GM12891 (cell line): ENCODE data around the gene IFT57.
A peak's percentile ranks its signal among the peaks of the same experiment; 100 is the strongest.

ENCODE experiments used
- POLR2AphosphoS5 ChIP-seq: IDR thresholded peaks from 2 replicates; pipeline ENCODE4 v1.6.1; 2011; ENCODE audit warnings: low read depth, low read length, control low read depth
- SPI1 ChIP-seq: IDR thresholded peaks from 2 replicates; pipeline ENCODE4 v1.6.1; 2011; ENCODE audit warnings: low read depth, low read length, control low read depth
- TAF1 ChIP-seq: IDR thresholded peaks from 2 replicates; pipeline ENCODE4 v1.6.1; 2011; ENCODE audit warnings: low read depth, low read length, control low read depth

GRCh38 chr3:108208831-108209230 lies 13.4 kb downstream of the IFT57 start:
- TF ChIP-seq POLR2AphosphoS5 (no peak), TAF1 (no peak), SPI1 (peak; percentile 84)
